ENCODE results near the gene PTRHD1. TPM values are rescaled to one million over a fixed set of nuclear protein-coding genes. Genes with fewer than 3 reads are reported as not detected.

The PTRHD1 gene
- total and polyA plus RNA-seq, 2 of the 8 experiments (the other 6 are each of a cell fraction or from before 2014, with no cell fraction given), result 46.2 to 91.9 TPM

- H3K4ac ChIP-seq (replicated peaks; ENCODE audit: insufficient read length, low read depth, low read length), result no peak overlapping the region
- TF ChIP-seq POLR2AphosphoS5 (IDR thresholded peaks at IDR 0.05; ENCODE audit: low read depth, low read length) (no peak), SIRT6 (IDR thresholded peaks at IDR 0.05; ENCODE audit: low read length) (no peak), MAX (IDR thresholded peaks at IDR 0.05) (no peak), POU5F1 (IDR thresholded peaks at IDR 0.05; ENCODE audit: low read depth, low read length) (no peak), EP300 (IDR thresholded peaks at IDR 0.05; ENCODE audit: borderline replicate concordance in 1 of 2, low read depth in 2 of 2, low read length in 2 of 2) (no peak), E2F6 (IDR thresholded peaks at IDR 0.05) (no peak), JUND (IDR thresholded peaks at IDR 0.05; ENCODE audit: low read length) (no peak), POLR2A (IDR thresholded peaks at IDR 0.05; ENCODE audit: control extremely low read depth in 1 of 2, low read depth in 2 of 2, low read length in 2 of 2) (no peak), EZH2 (IDR thresholded peaks at IDR 0.05; ENCODE audit: low read depth, low read length, severe bottlenecking) (no peak), CTBP2 (IDR thresholded peaks at IDR 0.05; ENCODE audit: borderline replicate concordance, insufficient read depth, insufficient read length, low read length) (no peak)
- no peak overlapping the region for H3K23ac ChIP-seq (ENCODE audit: insufficient read length)
- peaks cover 2 to 13% of the 10 kb centered on the region in 2 experiments; a peak in 1 of 4 replicates for H3K9me3 ChIP-seq (ENCODE audit: insufficient read depth in 2 of 2, low read depth in 1 of 2, low read length in 1 of 2)
- H3K27ac ChIP-seq (ENCODE audit: low read depth, low read length), result no peak overlapping the region
- H3K4me3 ChIP-seq (ENCODE audit: extremely low read depth in 1 of 4, insufficient read depth in 2 of 4, low read depth in 3 of 4, low read length in 4 of 4), result no peak overlapping the region
- no peaks in the 10 kb centered on the region for H3K79me1 ChIP-seq (ENCODE audit: low read depth, low read length)
- no peaks in the 10 kb centered on the region; a peak in 1 of 4 replicates for H3K79me2 ChIP-seq (ENCODE audit: control insufficient read depth in 1 of 2, insufficient read depth in 2 of 2, low read length in 2 of 2)
- H2AFZ ChIP-seq (ENCODE audit: low read length), result no peak overlapping the region
- no peak overlapping the region for H4K8ac ChIP-seq (ENCODE audit: extremely low read depth, insufficient read depth, low read length)
- FAIRE-seq (no peak), DNase-seq (ENCODE audit: low read depth in 1 of 2, low spot score in 2 of 2) (no peak)
- WGBS, 2 experiments (ENCODE audit: extremely low coverage in 1 of 2, insufficient coverage in 1 of 2, insufficient read length in 1 of 2, insufficient replicate concordance in 2 of 2, low coverage in 1 of 2, low lambda C conversion rate in 2 of 2, missing lambda C conversion rate in 1 of 2), result 90% methylated on average over 10 of the region's 18 CpGs; no CpG with 5 or more reads in 1 of the 2 experiments
- peaks cover 0 to 3% of the 10 kb centered on the region in 2 experiments for H4K20me1 ChIP-seq (replicated peaks in 1 of 2; ENCODE audit: control insufficient read depth in 1 of 2, insufficient read depth in 2 of 2, low read length in 2 of 2)
- no peak overlapping the region for H2BK5ac ChIP-seq (ENCODE audit: low read depth, low read length)
- no peak overlapping the region for H2BK12ac ChIP-seq (ENCODE audit: low read depth, low read length)
- H4K5ac ChIP-seq (ENCODE audit: insufficient read length, low read depth, low read length), result no peak overlapping the region
- no peak overlapping the region for H3K4me2 ChIP-seq (ENCODE audit: insufficient read depth in 1 of 2, low read depth in 2 of 2, low read length in 2 of 2)
- H3K36me3 ChIP-seq (ENCODE audit: control insufficient read depth in 2 of 4, insufficient read depth in 4 of 4, low read length in 3 of 4), result peaks cover 0 to 13% (median under 1%) of the 10 kb centered on the region in 4 experiments; a peak in 3 of 8 replicates
- CTCF ChIA-PET (ENCODE audit: partially characterized antibody), result interaction anchor here (0.6 to 4.6 kb wide), 12 partner anchors 12 to 422 kb away, joined by 3 to 30 read pairs (median 4); no protein-coding TSS in a partner anchor
- no peak overlapping the region for H3K14ac ChIP-seq (ENCODE audit: insufficient read length)
- 0 out of 2 replicates have a peak, but pooled peaks cover 2% of the 10 kb centered on the region for H3K23me2 ChIP-seq (ENCODE audit: low read depth, low read length)
- no peak overlapping the region for H4K91ac ChIP-seq (replicated peaks; ENCODE audit: insufficient read length, low read length)
- no peaks in the 10 kb centered on the region for H3K27me3 ChIP-seq (replicated peaks in 1 of 4; ENCODE audit: control insufficient read depth in 3 of 4, extremely low read depth in 1 of 4, insufficient read depth in 3 of 4, low read length in 3 of 4)
- H3K56ac ChIP-seq (replicated peaks; ENCODE audit: insufficient read length, low read depth, low read length), result no peak overlapping the region
- peaks cover 2 to 18% (median 9%) of the 10 kb centered on the region in 4 experiments; a peak in 6 of 7 replicates for H3K4me1 ChIP-seq (replicated peaks in 1 of 4; ENCODE audit: control insufficient read depth in 3 of 4, insufficient read depth in 4 of 4, low read length in 3 of 4)
- no peak overlapping the region for H3K9ac ChIP-seq (replicated peaks in 1 of 4; ENCODE audit: extremely low read depth in 1 of 4, low read depth in 3 of 4, low read length in 3 of 4)
- POLR2A ChIA-PET (ENCODE audit: partially characterized antibody), result no interaction called here
- H2BK20ac ChIP-seq (ENCODE audit: low read length), result no peak overlapping the region
- no peak overlapping the region for H2BK15ac ChIP-seq (ENCODE audit: low read length)
- no peak overlapping the region for H2BK120ac ChIP-seq (replicated peaks; ENCODE audit: low read depth, low read length)
- no peak overlapping the region for H2AK5ac ChIP-seq (ENCODE audit: low read depth, low read length)
- H3K18ac ChIP-seq (ENCODE audit: extremely low read depth, low read length), result no peak overlapping the region
Observed at GRCh38 chr2:24831221-24832072, 38.3 kb upstream of the PTRHD1 start.
